Measurements from ENCODE around the gene OR5P2.
"Not testable (repeated sequence)": the region's sequence is repeated elsewhere in the genome, so short reads cannot be mapped to it uniquely, and the experiment has no call there.

The OR5P2 gene, protein sequence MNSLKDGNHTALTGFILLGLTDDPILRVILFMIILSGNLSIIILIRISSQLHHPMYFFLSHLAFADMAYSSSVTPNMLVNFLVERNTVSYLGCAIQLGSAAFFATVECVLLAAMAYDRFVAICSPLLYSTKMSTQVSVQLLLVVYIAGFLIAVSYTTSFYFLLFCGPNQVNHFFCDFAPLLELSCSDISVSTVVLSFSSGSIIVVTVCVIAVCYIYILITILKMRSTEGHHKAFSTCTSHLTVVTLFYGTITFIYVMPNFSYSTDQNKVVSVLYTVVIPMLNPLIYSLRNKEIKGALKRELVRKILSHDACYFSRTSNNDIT

GRCh38 chr11:7796842-7797241 is at the start of gene OR5P2:
Gene OR5P2, minus strand, starts transcription at chr11:7796942. Its CDS starts 0 bp downstream, at chr11:7796942.
- no peak for FAIRE-seq

DNA sequence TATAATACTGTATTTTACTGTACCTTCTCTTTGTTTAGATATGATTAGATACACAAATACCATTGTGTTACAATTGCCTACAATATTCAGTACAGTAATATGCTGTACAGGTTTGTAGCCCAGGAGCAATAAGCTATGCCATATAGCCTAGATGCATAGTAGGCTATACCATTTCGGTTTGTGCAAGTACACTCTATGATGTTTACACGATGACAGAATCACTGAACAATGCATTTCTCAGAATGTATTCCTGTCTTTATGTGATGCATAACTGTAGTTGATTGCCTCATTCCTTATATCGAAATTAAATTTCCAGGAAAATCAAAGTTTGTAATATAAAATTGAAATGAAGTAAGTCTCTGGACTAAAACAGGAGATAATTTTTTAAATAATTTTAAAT is 49.3 kb upstream of the OR5P2 start:
- no peak for FAIRE-seq

GRCh38 chr11:7844986-7845385 is 48.2 kb upstream of the OR5P2 start:
- FAIRE-seq: no peak

GRCh38 chr11:7844521-7844920 is 47.8 kb upstream of the OR5P2 start:
- no peak for FAIRE-seq

- no peak for FAIRE-seq
Measured at GRCh38 chr11:7840578-7840977, 43.8 kb upstream of the OR5P2 start.

- FAIRE-seq: no peak
Measured at GRCh38 chr11:7833527-7833926, 36.8 kb upstream of the OR5P2 start.

DNA sequence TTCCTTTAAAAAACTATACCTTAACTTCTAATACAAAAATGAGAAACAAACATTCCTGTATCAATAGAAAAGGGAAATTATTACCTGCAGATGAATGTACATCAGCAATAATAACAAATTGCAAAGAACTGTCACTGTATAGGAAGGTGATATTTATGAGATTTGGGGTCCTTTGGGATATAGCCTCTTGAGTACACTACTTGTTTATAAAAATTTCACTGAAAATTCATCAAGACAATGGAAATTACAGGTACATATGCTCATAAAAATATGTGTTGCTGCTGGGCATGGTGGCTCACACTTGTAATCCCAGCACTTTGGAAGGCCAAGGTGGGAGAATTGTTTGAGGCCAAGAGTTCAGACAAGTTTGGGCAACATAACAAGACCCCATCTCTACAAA is 34.0 kb upstream of the OR5P2 start, which contains the start of gene OR5P3:
TSS of gene OR5P3 (minus strand) at position 101 of the 400 bp plus-strand sequence.
- no peak for FAIRE-seq

DNA sequence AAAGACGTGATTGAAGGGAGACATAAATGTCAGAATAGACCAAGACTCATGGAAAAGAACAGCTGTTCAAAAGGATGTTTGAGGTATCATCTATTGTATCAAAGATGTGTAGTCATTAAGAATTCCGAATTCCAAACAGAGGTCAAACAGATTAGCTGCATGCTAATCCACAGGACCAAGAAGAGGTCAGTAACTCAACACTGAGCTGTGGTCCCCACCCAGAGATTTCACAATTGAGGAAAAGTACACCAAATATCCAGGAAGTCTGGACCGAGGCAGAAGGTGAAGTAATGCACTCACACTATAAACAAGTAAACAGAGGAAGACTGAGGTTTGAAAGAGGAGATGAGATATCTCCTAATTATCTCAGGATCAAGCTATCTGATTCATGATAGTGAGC is 29.6 kb upstream of the OR5P2 start:
- no peak for FAIRE-seq

GRCh38 chr11:7820417-7820816 is 23.7 kb upstream of the OR5P2 start:
- not testable (repeated sequence) for FAIRE-seq

DNA sequence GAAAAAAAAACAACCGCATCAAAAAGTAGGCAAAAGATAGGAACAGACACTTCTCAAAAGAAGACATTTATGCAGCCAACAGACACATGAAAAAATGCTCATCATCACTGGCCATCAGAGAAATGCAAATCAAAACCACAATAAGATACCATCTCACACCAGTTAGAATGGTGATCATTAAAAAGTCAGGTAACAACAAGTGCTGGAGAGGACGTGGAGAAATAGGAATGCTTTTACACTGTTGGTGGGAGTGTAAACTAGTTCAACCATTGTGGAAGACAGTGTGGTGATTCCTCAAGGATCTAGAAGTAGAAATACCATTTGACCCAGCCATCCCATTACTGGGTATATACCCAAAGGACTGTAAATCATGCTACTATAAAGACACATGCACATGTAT is 18.2 kb upstream of the OR5P2 start:
- not testable (repeated sequence) for FAIRE-seq

DNA sequence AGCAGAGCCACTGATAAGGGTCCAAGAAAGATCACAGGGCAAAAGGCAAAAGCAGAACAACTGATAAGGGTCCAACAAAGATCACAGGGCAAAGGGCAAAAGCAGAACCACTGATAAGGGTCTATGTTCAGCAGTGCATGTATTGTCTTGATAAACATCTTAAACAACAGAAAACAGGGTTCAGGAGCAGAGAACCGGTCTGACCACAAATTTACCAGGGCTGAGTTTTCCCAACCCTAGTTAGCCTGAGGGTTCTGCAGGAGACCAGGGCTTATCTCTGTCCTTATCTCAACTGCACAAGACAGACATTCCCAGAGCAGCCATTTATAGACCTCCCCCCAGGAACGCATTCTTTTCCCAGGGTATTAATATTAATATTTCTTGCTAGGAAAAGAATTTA is 13.6 kb upstream of the OR5P2 start:
- not testable (repeated sequence) for FAIRE-seq

DNA sequence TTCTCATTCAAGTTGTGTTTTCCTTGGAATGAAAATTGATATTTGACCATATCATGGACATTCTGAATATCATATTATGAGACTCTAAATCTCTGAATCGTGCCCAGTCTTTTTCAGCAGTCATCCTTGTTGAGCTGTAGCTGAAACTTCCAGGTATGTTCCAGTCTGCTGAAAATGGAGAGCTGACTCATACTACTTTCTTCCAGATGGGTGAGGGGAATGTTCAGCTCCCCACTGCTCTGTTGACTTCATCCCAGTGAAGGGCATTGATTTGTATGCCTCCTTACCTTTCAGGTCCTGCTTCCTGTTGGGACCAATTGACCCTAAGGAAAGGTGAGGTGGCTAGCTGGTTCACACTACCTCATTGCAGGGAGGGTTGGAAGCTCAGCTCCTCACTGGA is 3.5 kb downstream of the OR5P2 start:
- no peak for FAIRE-seq

DNA sequence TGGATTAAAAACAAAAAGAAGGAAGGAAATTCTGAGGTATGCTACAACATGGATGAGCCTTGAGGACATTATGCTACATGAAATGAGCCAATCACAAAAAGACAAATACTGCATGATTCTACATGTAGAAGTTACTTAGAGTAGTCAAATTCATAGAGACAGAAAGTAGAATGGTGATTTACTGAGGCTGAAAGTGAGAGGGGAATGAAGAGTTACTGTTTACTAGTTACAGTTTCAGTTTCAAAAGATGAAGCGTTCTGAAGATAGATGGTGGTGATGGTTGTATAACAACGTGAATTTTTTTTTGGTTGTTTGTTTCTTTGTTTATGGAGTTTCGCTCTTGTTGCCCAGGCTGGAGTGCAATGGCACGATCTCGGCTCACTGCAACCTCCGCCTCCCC is 9.5 kb downstream of the OR5P2 start:
- no peak for FAIRE-seq

DNA sequence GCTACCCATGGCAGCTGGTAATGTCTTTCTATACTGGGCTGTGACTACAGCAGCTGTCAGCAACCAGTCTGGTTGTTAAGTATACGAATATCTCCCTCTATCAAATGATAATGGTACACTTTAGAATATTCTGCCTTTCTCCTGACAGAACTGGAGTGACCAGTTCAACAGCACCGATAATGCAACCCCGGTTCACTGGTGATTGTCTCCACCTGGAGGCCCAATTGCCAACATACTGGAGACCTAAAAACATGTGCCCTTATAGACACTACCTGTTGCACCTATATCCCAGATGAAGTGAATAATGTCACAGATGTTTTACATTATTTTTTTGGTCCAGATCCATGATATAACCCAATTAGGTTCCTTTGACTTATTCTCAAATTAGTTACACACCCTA is 21.1 kb downstream of the OR5P2 start:
- no peak for FAIRE-seq

GRCh38 chr11:7764301-7764700 is 32.4 kb downstream of the OR5P2 start:
- not testable (repeated sequence) for FAIRE-seq

DNA sequence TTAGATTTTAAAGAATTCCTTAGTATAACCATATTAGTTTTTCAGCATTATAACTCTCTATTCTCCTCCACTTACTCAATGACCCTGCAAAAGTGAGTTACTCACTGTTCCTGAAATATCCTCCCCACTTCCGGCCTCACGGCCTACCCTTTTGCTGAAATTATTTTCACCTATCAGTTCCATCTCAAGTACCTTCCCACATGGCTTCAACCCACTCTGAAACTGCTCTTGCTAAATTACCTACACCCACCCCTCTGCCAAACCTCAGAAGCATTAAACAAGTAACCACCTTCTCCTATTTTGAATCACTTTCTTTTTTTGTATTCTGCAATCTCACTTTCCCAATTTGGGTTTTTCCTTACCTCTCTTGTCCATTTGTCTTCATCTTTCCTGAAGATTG is 37.7 kb downstream of the OR5P2 start:
- FAIRE-seq: no peak

- FAIRE-seq: no peak
Measured at GRCh38 chr11:7749456-7749855, 47.3 kb downstream of the OR5P2 start.
